GM12878 (cell line): ENCODE measurements around the gene EIF2B4.

Experiments used
- CEBPB ChIP-seq, 2 experiments: fragments of 150-350 bp in 1 of 2; IDR thresholded peaks; 2 replicates each; pipeline ENCODE4 v1.6.1; 2012 to 2014; ENCODE audit warnings: low read depth in 2 of 2, low read length in 2 of 2, borderline replicate concordance in 1 of 2, inconsistent platforms in 1 of 2
- ESRRA ChIP-seq: IDR thresholded peaks from 2 replicates; pipeline ENCODE4 v1.6.1; 2012; ENCODE audit warnings: mild to moderate bottlenecking, low read length, improper control_type of control experiment
- EZH2 ChIP-seq: IDR thresholded peaks from 2 replicates; pipeline ENCODE4 v1.6.1; 2012; ENCODE audit warnings: low read depth, mild to moderate bottlenecking, control low read depth, inconsistent platforms, low read length, borderline replicate concordance; ENCODE audit not compliant: control insufficient read depth
- HDAC2 ChIP-seq: fragments of 200-600 bp; sonication (generic); IDR thresholded peaks from 2 replicates; pipeline ENCODE4 v1.6.1; 2017
- JUND ChIP-seq: IDR thresholded peaks from 2 replicates; pipeline ENCODE4 v1.6.1; 2012; ENCODE audit warnings: low read depth, mild to moderate bottlenecking, low read length, improper control_type of control experiment, moderate library complexity
- RFX5 ChIP-seq: IDR thresholded peaks from 2 replicates; pipeline ENCODE4 v1.6.1; 2011; ENCODE audit warnings: low read depth, low read length, improper control_type of control experiment
- TF ChIP-seq, protein P1 (sequence below), 3 experiments: IDR thresholded peaks in 2 of 3; conservative IDR thresholded peaks in 1 of 3; 2 replicates each; pipeline ENCODE4 v1.5.1; 2011; ENCODE audit warnings: low read depth in 3 of 3, low read length in 3 of 3, mild to moderate bottlenecking in 3 of 3, control low read depth in 2 of 3, moderate library complexity in 2 of 3, inconsistent platforms in 1 of 3, mixed read lengths in 1 of 3; ENCODE audit not compliant: control insufficient read depth in 2 of 3, insufficient read depth in 1 of 3; ENCODE audit errors: extremely low read depth in 1 of 3

DNA sequence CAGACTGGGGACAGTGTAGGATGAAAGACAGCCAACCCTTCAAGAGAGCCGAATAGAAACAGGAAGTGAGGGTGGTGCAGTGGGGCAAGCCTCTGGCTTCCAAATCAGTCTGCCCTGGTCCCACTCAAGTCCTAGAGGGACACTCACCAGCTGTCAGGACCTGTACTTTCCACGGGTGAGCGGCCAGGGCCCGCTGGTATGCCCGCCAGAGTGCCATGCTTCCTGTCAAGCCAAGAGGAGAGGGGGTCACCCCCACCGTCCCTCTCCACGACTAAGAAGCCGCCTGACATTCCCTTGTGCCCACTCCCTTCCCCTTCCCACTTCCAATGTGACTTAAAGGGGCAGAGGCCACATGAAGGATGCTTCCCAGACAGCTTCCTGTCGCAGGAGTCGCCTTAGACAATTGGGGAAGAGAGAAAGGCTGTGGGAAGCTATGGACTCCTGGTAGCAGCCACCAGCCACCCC lies 47.8 kb downstream of the EIF2B4 start:
- TF ChIP-seq CEBPB (IDR thresholded peaks at IDR 0.05; ENCODE audit: borderline replicate concordance in 1 of 2, low read depth in 2 of 2, low read length in 2 of 2), result no peak
- TF ChIP-seq EZH2, result no peak
- TF ChIP-seq JUND, result no peak
- TF ChIP-seq, protein P1, sequence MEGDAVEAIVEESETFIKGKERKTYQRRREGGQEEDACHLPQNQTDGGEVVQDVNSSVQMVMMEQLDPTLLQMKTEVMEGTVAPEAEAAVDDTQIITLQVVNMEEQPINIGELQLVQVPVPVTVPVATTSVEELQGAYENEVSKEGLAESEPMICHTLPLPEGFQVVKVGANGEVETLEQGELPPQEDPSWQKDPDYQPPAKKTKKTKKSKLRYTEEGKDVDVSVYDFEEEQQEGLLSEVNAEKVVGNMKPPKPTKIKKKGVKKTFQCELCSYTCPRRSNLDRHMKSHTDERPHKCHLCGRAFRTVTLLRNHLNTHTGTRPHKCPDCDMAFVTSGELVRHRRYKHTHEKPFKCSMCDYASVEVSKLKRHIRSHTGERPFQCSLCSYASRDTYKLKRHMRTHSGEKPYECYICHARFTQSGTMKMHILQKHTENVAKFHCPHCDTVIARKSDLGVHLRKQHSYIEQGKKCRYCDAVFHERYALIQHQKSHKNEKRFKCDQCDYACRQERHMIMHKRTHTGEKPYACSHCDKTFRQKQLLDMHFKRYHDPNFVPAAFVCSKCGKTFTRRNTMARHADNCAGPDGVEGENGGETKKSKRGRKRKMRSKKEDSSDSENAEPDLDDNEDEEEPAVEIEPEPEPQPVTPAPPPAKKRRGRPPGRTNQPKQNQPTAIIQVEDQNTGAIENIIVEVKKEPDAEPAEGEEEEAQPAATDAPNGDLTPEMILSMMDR (IDR thresholded peaks at IDR 0.05 in 2 of 3, conservative IDR thresholded peaks at IDR 0.05 in 1 of 3; ENCODE audit: control insufficient read depth in 2 of 3, extremely low read depth in 1 of 3, insufficient read depth in 1 of 3, low read depth in 3 of 3, low read length in 3 of 3), result no peak
- no peak for TF ChIP-seq ESRRA
- TF ChIP-seq RFX5, result no peak
- no peak for TF ChIP-seq HDAC2
